ENCODE measurements around the gene DSG3.

The DSG3 gene

GRCh38 chr18:31430554-31430953 is 17.0 kb upstream of the DSG3 start:
- no peak for DNase-seq

GRCh38 chr18:31432316-31432715 is 15.2 kb upstream of the DSG3 start:
- no peak for DNase-seq

- DNase-seq = no peak
These were observed 10.7 kb upstream of the DSG3 start for GRCh38 chr18:31436825-31437224.

GRCh38 chr18:31438402-31438801 is 9.1 kb upstream of the DSG3 start:
- no peak for DNase-seq

GRCh38 chr18:31439807-31440325 is 7.7 kb upstream of the DSG3 start:
- no peak for DNase-seq

GRCh38 chr18:31440787-31441186 is 6.8 kb upstream of the DSG3 start:
- DNase-seq = no peak

- DNase-seq = no peak
These were observed 6.0 kb upstream of the DSG3 start for GRCh38 chr18:31441493-31441892.

GRCh38 chr18:31444142-31444541 is 3.4 kb upstream of the DSG3 start:
- no peak for DNase-seq

- DNase-seq = no peak
These were observed 1.6 kb upstream of the DSG3 start for GRCh38 chr18:31445908-31446307.

GRCh38 chr18:31446854-31447253 is 687 bp upstream of the DSG3 start:
- DNase-seq = no peak

GRCh38 chr18:31450409-31450808 is 2.9 kb downstream of the DSG3 start:
- no peak for DNase-seq

GRCh38 chr18:31451625-31452024 is 4.1 kb downstream of the DSG3 start:
- DNase-seq = no peak

GRCh38 chr18:31454066-31454708 is 6.6 kb downstream of the DSG3 start:
- no peak for DNase-seq

GRCh38 chr18:31469629-31470028 is 22.1 kb downstream of the DSG3 start:
- DNase-seq = no peak

GRCh38 chr18:31478688-31479087 is 31.1 kb downstream of the DSG3 start:
- no peak for DNase-seq

GRCh38 chr18:31482051-31482450 is 34.5 kb downstream of the DSG3 start:
- no peak for DNase-seq

GRCh38 chr18:31483396-31483795 is 35.9 kb downstream of the DSG3 start:
- no peak for DNase-seq

- no peak for DNase-seq
These were observed 36.9 kb downstream of the DSG3 start for GRCh38 chr18:31484461-31484860.

- no peak for DNase-seq
These were observed 38.6 kb downstream of the DSG3 start for GRCh38 chr18:31486165-31486564.

- no peak for DNase-seq
These were observed 39.9 kb downstream of the DSG3 start for GRCh38 chr18:31487246-31488015.

GRCh38 chr18:31489311-31489710 is 41.8 kb downstream of the DSG3 start:
- no peak for DNase-seq

GRCh38 chr18:31490387-31490786 is 42.8 kb downstream of the DSG3 start:
- no peak for DNase-seq

GRCh38 chr18:31490833-31491232 is 43.3 kb downstream of the DSG3 start:
- DNase-seq = no peak

GRCh38 chr18:31491586-31491985 is 44.0 kb downstream of the DSG3 start:
- no peak for DNase-seq

GRCh38 chr18:31492671-31493070 is 45.1 kb downstream of the DSG3 start:
- DNase-seq = no peak
